ENCODE measurements around the gene HSPA9. TPM values are rescaled to one million over a fixed set of nuclear protein-coding genes. Genes with fewer than 3 reads are reported as not detected.

HSPA9 gene
- 292 to 364 TPM (median 309 TPM) in 5 replicates for total RNA-seq (2022; extraction: Qiagen RNA extraction)

DNA sequence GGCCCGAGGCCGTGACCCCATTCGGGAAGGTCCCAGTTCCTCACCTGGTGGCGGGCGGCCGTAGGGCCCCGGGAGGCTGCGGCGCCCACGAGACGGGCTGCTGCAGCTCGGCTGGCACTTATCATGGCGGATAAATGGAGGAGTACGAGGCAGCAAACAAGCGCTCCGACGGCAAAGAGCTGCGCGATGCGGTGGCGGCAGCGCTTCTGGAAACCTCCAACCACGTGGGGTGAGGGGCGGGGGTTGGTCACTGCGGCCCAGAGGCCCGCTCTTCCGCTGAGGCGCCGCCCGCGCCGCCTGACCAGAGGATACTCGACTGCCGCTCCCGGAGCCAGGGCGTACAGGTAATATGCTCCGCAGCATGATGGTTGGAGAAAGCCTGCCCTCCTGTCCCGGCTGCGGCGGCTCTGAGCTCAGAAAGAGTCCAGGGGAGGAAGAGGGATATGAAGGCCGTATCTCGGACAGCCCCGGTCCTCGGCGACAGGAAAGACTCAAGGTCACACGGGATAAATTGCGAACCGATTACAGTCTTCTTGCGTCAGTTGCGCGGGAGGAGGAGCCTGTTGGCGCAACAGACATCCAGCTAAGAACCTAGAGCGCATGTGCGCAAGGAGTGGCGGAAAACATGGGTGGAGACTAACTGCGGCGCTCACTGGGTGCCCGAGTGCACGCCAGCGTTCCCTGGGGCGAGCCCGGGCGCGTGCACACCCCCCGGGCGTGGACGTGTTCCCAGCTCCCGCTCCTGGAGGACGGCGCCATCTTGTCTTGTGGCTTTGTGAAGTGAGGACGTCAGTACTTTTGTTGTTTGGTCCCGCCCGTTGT is at the start of gene HSPA9:
HSPA9 (minus strand) TSS at position 208 of the 822 bp plus-strand sequence; CDS start at position 125, 83 bp downstream.

GRCh38 chr5:138542956-138543729 is 32.1 kb downstream of the HSPA9 start, which contains the start of gene ETF1:
Gene ETF1, minus strand, starts transcription at chr5:138543236. Its CDS starts 318 bp downstream, at chr5:138542918.

Other genes with a start within 250 kb of the HSPA9 start
- gene CDC25C, start 243.6 kb downstream of the HSPA9 start, total RNA-seq (2022; extraction: Qiagen RNA extraction): 8.7 to 12.0 TPM (median 9.2 TPM) in 5 replicates
- gene FAM53C, start 237.1 kb downstream of the HSPA9 start, total RNA-seq (2022; extraction: Qiagen RNA extraction): 18.5 to 20.2 TPM (median 19.0 TPM) in 5 replicates
- gene KDM3B, start 222.7 kb downstream of the HSPA9 start, total RNA-seq (2022; extraction: Qiagen RNA extraction): 35.8 to 47.6 TPM (median 38.7 TPM) in 5 replicates
- gene REEP2, start 136.3 kb downstream of the HSPA9 start, total RNA-seq (2022; extraction: Qiagen RNA extraction): 5.8 to 8.2 TPM (median 7.1 TPM) in 5 replicates
- gene EGR1, start 109.9 kb downstream of the HSPA9 start, total RNA-seq (2022; extraction: Qiagen RNA extraction): 7.7 to 12.4 TPM (median 11.2 TPM) in 5 replicates
- gene ETF1, start 32.2 kb downstream of the HSPA9 start, total RNA-seq (2022; extraction: Qiagen RNA extraction): 112 to 143 TPM (median 116 TPM) in 5 replicates
- gene CTNNA1, start 178.0 kb upstream of the HSPA9 start, total RNA-seq (2022; extraction: Qiagen RNA extraction): 178 to 228 TPM (median 191 TPM) in 5 replicates